Measurements from ENCODE around the gene TSGA10.

TSGA10 gene

DNA sequence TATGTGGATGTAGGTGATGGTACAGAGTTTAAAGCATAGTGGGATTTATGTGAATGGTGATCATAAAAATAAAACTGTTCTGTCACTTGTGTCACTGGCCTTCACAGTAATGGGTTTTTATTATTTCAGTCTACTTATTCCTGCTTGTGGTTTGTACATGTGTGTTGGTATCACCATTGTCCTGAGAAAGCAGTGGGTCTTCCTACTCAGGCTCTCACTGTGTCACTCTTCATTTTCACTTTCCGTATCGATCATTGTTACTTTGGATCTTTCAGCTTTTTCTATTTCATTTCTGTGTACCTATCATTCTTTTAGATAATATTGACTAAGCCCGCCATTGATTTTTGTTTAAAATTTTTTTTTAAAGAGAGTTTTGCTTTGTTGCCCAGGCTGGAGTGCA lies 33.6 kb upstream of the TSGA10 start:
- TF ChIP-seq, protein P1, sequence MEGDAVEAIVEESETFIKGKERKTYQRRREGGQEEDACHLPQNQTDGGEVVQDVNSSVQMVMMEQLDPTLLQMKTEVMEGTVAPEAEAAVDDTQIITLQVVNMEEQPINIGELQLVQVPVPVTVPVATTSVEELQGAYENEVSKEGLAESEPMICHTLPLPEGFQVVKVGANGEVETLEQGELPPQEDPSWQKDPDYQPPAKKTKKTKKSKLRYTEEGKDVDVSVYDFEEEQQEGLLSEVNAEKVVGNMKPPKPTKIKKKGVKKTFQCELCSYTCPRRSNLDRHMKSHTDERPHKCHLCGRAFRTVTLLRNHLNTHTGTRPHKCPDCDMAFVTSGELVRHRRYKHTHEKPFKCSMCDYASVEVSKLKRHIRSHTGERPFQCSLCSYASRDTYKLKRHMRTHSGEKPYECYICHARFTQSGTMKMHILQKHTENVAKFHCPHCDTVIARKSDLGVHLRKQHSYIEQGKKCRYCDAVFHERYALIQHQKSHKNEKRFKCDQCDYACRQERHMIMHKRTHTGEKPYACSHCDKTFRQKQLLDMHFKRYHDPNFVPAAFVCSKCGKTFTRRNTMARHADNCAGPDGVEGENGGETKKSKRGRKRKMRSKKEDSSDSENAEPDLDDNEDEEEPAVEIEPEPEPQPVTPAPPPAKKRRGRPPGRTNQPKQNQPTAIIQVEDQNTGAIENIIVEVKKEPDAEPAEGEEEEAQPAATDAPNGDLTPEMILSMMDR (conservative IDR thresholded peaks at IDR 0.05; ENCODE audit: low read depth, low read length): no peak
- H3K4me3 ChIP-seq (ENCODE audit: low read depth, low read length): no peak overlapping the region
- no peak for DNase-seq (ENCODE audit: low read depth)

DNA sequence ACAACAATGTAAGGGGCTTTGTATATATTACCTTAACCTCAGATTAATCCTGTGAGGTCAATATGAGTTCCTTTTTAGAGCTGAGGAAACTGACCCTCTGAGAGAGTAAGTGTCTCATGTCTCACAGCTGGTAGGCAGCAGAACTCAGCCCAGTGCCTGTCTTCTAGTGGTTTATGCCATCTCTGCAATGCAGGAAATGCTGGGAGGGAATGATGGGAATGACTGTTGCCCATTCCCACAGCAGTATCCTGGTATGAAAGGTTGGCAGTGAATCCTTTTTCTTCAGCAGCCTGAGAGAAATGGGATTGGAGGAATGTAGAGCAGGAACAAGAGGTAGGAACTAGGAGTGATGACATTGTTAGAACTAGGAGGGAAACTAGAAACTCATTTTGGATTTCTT lies 32.3 kb upstream of the TSGA10 start:
- H3K4me3 ChIP-seq (ENCODE audit: low read depth, low read length): no peak overlapping the region
- TF ChIP-seq, protein P1 (conservative IDR thresholded peaks at IDR 0.05; ENCODE audit: low read depth, low read length): no peak

DNA sequence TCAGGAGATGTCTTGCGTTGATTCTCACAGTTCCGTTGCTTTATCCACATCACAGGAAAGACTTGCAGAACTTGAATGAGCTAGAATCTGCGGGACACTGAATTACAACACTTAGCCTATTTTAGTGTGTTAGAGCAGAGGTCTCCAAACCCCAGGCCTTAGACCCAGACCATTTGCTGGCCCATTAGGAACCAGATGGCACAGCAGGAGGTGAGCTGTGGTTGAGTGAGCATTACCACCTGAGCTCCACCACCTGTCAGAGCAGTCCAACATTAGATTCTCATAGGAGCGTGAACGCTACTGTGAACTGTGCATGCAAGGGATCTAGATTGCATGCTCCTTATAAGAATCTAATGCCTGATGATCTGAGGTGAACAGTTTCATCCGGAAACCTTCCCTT lies 30.1 kb upstream of the TSGA10 start:
- TF ChIP-seq, protein P1 (conservative IDR thresholded peaks at IDR 0.05; ENCODE audit: low read depth, low read length): no peak
- H3K4me3 ChIP-seq (ENCODE audit: low read depth, low read length): no peak overlapping the region
- DNase-seq (ENCODE audit: low read depth): no peak

More for the DNA sequence above, 32.3 kb upstream of the TSGA10 start:
- no peak for DNase-seq (ENCODE audit: low read depth)

DNA sequence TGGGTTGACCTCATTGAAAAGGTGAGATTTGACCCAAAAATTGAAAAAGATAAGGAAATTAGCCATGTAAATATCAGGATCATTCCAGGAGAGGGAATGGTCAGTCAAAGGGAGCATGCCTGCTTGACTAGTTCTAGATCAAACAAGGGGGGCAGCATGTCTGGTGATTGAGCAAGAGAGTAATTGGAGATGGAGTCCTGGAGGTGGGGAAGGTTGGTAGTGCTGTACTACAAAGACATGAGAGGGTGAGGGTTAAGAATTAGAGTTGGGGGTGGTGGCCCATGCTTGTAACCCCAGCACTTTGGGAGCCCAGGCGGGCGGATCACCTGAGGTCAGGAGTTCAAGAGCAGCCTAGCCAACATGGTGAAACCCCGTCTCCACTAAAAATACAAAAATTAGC lies 28.3 kb upstream of the TSGA10 start:
- no peak overlapping the region for H3K4me3 ChIP-seq (ENCODE audit: low read depth, low read length)
- DNase-seq (ENCODE audit: low read depth): no peak
- TF ChIP-seq, protein P1 (conservative IDR thresholded peaks at IDR 0.05; ENCODE audit: low read depth, low read length): no peak

DNA sequence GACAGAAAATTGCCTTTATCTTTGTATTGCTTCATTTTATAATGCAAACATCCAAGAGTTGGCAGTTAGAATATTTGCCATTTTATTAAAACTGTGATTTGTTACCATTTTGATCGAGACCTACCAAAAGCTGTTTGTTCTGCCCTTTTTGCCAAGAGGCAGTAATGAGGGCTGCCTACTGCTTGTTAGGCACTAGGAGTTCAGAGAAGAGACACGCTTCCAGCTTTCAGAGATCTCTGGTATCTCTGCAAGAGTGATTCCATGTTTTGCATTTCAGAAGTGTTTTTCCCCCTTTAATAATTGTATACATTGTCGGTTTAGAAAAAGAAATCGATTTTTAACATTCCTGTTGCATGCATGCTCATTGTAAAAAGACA lies 26.9 kb upstream of the TSGA10 start:
- TF ChIP-seq, protein P1 (conservative IDR thresholded peaks at IDR 0.05; ENCODE audit: low read depth, low read length): no peak
- peak; percentile 13 for DNase-seq (ENCODE audit: low read depth)
- peak overlapping the region; percentile 96 for H3K4me3 ChIP-seq (ENCODE audit: low read depth, low read length)

DNA sequence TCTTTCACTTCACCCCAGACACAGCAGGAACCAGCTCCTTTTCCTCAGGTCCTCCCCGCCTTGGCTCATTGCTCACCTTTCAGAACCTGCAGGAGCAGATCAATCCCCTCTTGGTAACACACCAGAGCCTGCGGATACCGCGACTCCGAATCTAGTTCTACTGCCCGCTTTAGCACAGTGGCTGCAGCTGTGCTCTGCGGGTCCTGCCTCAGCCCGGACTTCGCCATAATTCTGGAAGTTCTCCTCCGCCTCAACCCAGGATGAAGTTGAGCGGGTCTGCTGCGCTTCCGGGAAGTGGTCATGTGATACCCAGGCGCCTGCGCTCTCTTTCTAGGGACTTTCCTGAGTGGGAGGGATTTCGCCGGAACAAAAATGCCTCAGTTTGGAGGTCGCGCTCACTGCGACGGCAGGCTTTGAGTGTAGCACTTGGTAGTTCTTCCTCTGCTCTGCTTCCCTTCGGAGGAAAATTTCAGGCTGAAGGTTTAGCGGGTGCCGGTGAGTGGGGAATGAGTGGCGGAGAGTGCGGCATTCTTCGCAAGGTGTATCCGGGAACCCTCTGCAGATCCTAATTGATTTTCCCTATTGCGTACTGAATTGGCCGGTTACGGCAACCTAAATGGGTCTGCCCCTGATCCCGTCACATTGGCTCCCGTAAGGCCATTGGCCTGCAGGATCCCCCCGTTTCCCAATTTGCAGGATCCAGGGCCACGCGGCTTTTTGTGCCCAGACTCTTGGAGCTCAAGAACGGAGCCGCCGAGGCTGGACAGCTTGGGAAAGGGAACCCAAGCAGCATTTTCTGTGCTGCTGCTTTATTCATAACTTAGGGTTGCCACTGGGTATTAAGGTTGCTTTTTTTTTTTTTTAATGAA lies 26.2 kb upstream of the TSGA10 start, which contains the start of the genes MITD1 and MRPL30:
Gene MITD1, minus strand, starts transcription at position 304 of the 869 bp plus-strand sequence. Its CDS starts 77 bp downstream, at position 227.
Gene MRPL30, plus strand, starts transcription at position 430 of the 869 bp plus-strand sequence. CDS start 5,020 bp downstream, outside the sequence.
- TF ChIP-seq, protein P1 (conservative IDR thresholded peaks at IDR 0.05; ENCODE audit: low read depth, low read length): no peak
- peak within 1 kb of the TSS; percentile 96 for H3K4me3 ChIP-seq (ENCODE audit: low read depth, low read length)
- peak; percentile 97 for DNase-seq (ENCODE audit: low read depth)

All from choroid plexus epithelial cell (primary cell).